ENCODE measurements around the gene COL9A1. TPM values are rescaled to one million over a fixed set of nuclear protein-coding genes. Genes with fewer than 3 reads are reported as not detected.

The COL9A1 gene
- total and polyA plus RNA-seq, 4 donors: 0.02 to 1.7 (median 0.06) TPM; not detected in 1

DNA sequence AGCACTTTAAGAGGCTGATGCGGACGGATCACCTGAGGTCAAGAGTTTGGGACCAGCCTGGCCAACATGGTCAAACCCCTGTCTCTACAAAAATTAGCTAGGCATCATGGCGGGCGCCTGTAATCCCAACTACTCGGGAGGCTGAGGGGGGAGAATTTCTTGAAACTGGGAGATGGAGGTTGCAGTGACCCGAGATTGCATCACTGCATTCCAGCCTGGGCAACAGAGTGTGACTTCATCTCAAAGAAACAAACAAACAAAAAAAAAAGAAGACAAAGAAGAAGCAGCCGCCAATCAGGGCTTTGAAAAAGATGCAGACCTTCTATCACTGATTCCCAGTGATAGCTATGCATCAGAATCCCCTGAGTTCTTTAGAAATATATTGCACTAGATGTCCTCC is 56.8 kb downstream of the COL9A1 start:
- Histone ChIP-seq H3K9me3 (ENCODE audit: control insufficient read depth in 4 of 4, insufficient read depth in 3 of 4, low read length in 3 of 4) (peaks cover 0 to 2% (median 0%) of the 10 kb centered on the region in 4 donors), H3K4me1 (ENCODE audit: control insufficient read depth in 5 of 5, insufficient read depth in 5 of 5, low read length in 5 of 5) (peaks cover 0 to 2% (median 0%) of the 10 kb centered on the region in 5 donors), H3K36me3 (ENCODE audit: control insufficient read depth in 4 of 4, insufficient read depth in 4 of 4, low read length in 4 of 4) (no peaks in the 10 kb centered on the region), H3K4me3 (no peak overlapping the region), H3K27ac (ENCODE audit: low read depth in 1 of 2, low read length in 1 of 2) (no peak overlapping the region), H3K9ac (ENCODE audit: insufficient read depth in 1 of 2, low read length in 2 of 2) (no peak overlapping the region), H3K27me3 (ENCODE audit: control insufficient read depth in 3 of 3, insufficient read depth in 3 of 3, low read length in 2 of 3) (no peaks in the 10 kb centered on the region)
- WGBS, 2 donors: 93 to 95% methylated on average over 7 of the region's 7 CpGs
- DNase-seq (no peak), ATAC-seq (ENCODE audit: insufficient read depth, low FRiP score) (no peak)
- TF ChIP-seq, protein P1, sequence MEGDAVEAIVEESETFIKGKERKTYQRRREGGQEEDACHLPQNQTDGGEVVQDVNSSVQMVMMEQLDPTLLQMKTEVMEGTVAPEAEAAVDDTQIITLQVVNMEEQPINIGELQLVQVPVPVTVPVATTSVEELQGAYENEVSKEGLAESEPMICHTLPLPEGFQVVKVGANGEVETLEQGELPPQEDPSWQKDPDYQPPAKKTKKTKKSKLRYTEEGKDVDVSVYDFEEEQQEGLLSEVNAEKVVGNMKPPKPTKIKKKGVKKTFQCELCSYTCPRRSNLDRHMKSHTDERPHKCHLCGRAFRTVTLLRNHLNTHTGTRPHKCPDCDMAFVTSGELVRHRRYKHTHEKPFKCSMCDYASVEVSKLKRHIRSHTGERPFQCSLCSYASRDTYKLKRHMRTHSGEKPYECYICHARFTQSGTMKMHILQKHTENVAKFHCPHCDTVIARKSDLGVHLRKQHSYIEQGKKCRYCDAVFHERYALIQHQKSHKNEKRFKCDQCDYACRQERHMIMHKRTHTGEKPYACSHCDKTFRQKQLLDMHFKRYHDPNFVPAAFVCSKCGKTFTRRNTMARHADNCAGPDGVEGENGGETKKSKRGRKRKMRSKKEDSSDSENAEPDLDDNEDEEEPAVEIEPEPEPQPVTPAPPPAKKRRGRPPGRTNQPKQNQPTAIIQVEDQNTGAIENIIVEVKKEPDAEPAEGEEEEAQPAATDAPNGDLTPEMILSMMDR (IDR thresholded peaks at IDR 0.05; ENCODE audit: control extremely low read depth, extremely low read depth): no peak

DNA sequence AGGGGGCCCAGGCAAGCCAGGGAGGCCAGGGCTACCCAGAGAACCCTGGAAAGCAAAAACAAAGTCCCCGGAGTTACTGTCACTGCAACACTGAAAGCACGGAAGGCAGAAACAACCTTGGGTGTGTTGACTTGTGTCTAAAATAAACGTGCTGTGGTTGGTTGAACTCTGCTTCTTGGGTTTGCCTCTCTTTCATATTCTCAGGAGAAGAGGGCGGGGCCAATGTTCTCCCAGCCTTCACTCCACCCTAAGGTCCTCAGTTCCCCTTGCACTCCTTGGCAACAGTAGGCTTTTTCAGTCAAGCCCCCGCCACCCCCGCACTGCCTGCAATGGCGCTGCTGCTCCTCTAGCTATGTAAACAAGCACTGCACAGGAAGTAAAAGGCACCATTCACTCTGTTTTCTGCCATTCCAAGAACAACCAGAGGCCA is 60.9 kb downstream of the COL9A1 start:
- no peak for ATAC-seq (ENCODE audit: insufficient read depth, low FRiP score)

DNA sequence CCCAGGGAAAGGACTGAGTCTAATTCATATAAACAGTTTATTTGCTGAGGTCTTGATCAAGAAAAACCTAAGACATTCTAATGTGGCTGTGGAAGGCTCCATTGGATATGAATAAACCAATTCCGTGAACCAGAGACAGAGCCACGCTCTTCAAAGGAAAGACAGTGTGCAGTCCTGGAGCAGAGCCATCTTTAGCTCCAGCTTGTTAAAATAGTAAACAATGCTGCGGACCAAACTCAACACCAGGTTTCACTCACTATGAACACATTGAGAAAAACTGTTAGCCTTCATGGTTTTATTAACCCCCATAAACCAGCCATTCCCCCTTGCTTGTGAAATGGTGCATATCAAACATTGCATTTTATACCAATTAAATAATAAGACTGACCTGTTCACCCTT is 61.9 kb downstream of the COL9A1 start:
- ATAC-seq (ENCODE audit: insufficient read depth, low FRiP score) (no peak), DNase-seq (peak; percentile 54 to 89 (median 80))
- WGBS, 2 donors: 69 to 88% methylated on average over 3 of the region's 3 CpGs
- Histone ChIP-seq H3K27me3 (ENCODE audit: control insufficient read depth in 3 of 3, insufficient read depth in 3 of 3, low read length in 2 of 3) (peaks cover 0 to 3% (median 0%) of the 10 kb centered on the region in 3 donors), H3K4me3 (no peak overlapping the region), H3K9ac (ENCODE audit: insufficient read depth in 1 of 2, low read length in 2 of 2) (no peak overlapping the region), H3K36me3 (ENCODE audit: control insufficient read depth in 4 of 4, insufficient read depth in 4 of 4, low read length in 4 of 4) (no peaks in the 10 kb centered on the region), H3K27ac (ENCODE audit: low read depth in 1 of 2, low read length in 1 of 2) (no peak overlapping the region), H3K4me1 (ENCODE audit: control insufficient read depth in 5 of 5, insufficient read depth in 5 of 5, low read length in 5 of 5) (peaks cover 0 to 9% (median 0%) of the 10 kb centered on the region in 5 donors), H3K9me3 (ENCODE audit: control insufficient read depth in 4 of 4, insufficient read depth in 3 of 4, low read length in 3 of 4) (peaks cover 0 to 2% (median 0%) of the 10 kb centered on the region in 4 donors)
- TF ChIP-seq, protein P1 (IDR thresholded peaks at IDR 0.05; ENCODE audit: control extremely low read depth, extremely low read depth): no peak

More for the DNA sequence above, 60.9 kb downstream of the COL9A1 start:
- Histone ChIP-seq H3K27ac (ENCODE audit: low read depth in 1 of 2, low read length in 1 of 2) (no peak overlapping the region), H3K27me3 (ENCODE audit: control insufficient read depth in 3 of 3, insufficient read depth in 3 of 3, low read length in 2 of 3) (peaks cover 0 to 3% (median 0%) of the 10 kb centered on the region in 3 donors), H3K4me3 (no peak overlapping the region), H3K9ac (ENCODE audit: insufficient read depth in 1 of 2, low read length in 2 of 2) (no peak overlapping the region), H3K4me1 (ENCODE audit: control insufficient read depth in 5 of 5, insufficient read depth in 5 of 5, low read length in 5 of 5) (peaks cover 0 to 9% (median 0%) of the 10 kb centered on the region in 5 donors), H3K9me3 (ENCODE audit: control insufficient read depth in 4 of 4, insufficient read depth in 3 of 4, low read length in 3 of 4) (peaks cover 0 to 2% (median 0%) of the 10 kb centered on the region in 4 donors), H3K36me3 (ENCODE audit: control insufficient read depth in 4 of 4, insufficient read depth in 4 of 4, low read length in 4 of 4) (no peaks in the 10 kb centered on the region)
- 63 to 84% methylated on average over 7 of the region's 7 CpGs for WGBS, 2 donors
- TF ChIP-seq, protein P1 (IDR thresholded peaks at IDR 0.05; ENCODE audit: control extremely low read depth, extremely low read depth): no peak
- DNase-seq: peak in 1 of 3 donors; percentile 24

DNA sequence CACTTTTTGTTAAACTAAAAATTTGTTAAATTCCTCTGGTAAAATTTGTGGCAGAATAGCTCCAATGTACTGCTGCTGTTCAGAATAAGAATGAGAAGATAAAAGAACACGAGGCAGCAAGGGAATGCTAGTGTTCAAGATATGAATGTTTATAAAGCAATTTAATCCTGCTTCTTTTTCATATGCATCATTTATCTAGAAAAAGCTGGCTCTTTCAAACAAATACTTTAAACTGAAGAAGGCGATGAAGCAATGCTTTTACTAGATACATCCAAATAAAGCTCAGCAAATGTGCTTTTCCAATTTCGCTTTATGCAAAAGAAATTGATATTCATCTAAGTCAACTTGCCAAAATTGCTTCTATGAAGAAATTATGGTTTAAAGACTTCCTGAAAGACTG is 66.5 kb downstream of the COL9A1 start:
- Histone ChIP-seq H3K36me3 (ENCODE audit: control insufficient read depth in 4 of 4, insufficient read depth in 4 of 4, low read length in 4 of 4) (no peaks in the 10 kb centered on the region), H3K9me3 (ENCODE audit: control insufficient read depth in 4 of 4, insufficient read depth in 3 of 4, low read length in 3 of 4) (peaks cover 0 to 2% (median 0%) of the 10 kb centered on the region in 4 donors), H3K27ac (ENCODE audit: low read depth in 1 of 2, low read length in 1 of 2) (no peak overlapping the region), H3K27me3 (ENCODE audit: control insufficient read depth in 3 of 3, insufficient read depth in 3 of 3, low read length in 2 of 3) (peaks cover 0 to 3% (median 0%) of the 10 kb centered on the region in 3 donors), H3K4me1 (ENCODE audit: control insufficient read depth in 5 of 5, insufficient read depth in 5 of 5, low read length in 5 of 5) (peaks cover 0 to 14% (median 3%) of the 10 kb centered on the region in 5 donors), H3K4me3 (no peak overlapping the region), H3K9ac (ENCODE audit: insufficient read depth in 1 of 2, low read length in 2 of 2) (no peak overlapping the region)
- 57 to 73% methylated on average over 3 of the region's 3 CpGs for WGBS, 2 donors
- TF ChIP-seq, protein P1 (IDR thresholded peaks at IDR 0.05; ENCODE audit: control extremely low read depth, extremely low read depth): no peak
- DNase-seq (peak in 2 of 3 donors; percentile 40 to 53), ATAC-seq (ENCODE audit: insufficient read depth, low FRiP score) (no peak)

All from lung (tissue), 12 donors.